HG03469 (cell line): Measurements from ENCODE around the gene DCDC2C.

Source experiments
- ATAC-seq: cut with Tn5 transposase; IDR thresholded peaks from one replicate; pipeline ENCODE4 v1.9.1; 2021; ENCODE audit warnings: mild to moderate bottlenecking, moderate library complexity, moderate number of reproducible peaks; ENCODE audit not compliant: unreplicated experiment

DCDC2C gene

DNA sequence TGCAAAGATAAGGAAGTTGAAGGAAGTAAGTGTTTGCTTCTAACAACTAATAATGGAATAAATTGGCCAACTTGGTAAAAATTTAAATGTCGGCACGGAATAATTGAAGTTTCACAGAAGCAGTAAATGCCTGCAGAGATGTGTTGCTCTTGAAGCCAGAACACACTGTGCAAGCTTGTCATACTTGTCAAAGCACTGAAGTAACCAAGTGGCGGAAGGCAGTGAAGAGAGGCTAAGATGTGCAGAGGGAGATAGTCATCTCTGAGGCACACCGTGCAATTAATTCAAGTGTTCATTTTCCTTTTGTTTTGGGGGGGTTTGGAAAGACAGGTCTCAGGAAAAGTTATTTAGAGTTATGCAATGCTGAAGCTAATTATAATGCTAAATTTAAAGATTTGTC is 5.2 kb downstream of the DCDC2C start:
- ATAC-seq, result no peak

DNA sequence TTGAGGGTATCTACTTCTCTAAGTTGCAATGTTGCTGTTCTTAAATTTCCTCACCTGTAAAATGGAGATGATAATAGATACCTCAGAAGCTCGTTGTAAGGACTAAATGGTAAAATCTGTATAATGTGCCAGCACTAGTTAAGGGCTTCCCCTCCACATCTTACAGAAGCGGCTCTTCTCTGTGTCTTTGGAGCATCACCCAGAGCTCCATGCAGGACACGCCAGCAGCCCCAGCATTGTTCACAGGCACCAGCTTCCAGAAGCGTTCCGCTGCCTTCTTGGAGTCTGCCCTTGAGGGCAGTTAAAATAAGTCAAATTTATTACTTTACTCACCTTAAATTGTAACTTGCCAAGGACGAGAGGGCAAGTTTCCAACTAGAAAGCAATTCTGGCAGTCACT is 5.8 kb downstream of the DCDC2C start:
- ATAC-seq, result no peak

DNA sequence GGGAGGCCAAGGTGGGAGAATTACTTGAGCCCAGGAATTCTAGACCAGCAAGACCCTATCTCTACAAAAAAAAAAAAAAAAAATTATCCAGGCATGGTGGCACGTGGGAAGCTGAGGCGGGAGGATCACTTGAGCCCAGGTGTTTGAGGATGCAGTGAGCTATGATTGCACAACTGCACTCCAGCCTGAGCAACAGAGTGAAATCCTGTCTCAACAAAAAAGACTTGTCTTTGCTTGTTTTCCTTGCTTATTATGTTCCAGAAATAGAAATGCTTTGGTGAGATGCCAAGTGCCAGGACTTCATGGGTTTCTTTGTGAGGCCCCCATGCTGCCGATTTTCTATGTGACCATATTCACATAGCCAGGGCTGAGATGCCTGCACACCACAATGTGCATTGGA is 9.0 kb downstream of the DCDC2C start:
- no peak for ATAC-seq

DNA sequence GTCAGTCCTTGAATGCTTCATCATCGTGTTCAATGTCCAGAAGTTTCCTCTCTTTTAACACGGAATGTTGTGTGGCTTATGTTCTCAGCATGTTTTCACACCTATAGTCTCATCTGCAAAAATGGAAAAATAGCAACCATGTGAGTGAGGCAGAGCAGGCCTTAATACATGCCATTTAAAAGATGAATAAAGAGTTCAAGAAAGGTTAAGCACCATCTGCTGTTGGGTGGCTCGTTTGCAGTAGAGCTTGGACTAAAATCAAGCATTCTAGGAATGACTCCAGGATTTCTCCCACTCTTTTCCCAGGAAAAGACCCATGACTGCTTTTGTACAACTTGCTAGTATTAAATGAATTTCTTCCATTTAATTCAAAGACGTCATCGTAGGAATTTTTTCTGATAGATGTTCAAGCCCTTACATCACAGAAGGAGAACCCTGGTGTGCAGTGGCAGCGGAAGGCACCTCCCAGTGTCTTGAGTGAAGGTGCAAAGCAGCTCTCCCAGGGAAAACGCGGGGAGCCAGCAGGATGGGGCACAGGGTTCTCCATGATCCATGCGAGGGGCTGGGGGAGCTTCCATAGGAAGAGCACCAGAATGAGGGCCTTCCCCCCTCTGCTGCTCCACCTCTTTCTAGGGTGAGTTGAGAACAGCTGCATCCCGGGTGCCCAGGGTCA is 9.6 kb downstream of the DCDC2C start:
- no peak for ATAC-seq

DNA sequence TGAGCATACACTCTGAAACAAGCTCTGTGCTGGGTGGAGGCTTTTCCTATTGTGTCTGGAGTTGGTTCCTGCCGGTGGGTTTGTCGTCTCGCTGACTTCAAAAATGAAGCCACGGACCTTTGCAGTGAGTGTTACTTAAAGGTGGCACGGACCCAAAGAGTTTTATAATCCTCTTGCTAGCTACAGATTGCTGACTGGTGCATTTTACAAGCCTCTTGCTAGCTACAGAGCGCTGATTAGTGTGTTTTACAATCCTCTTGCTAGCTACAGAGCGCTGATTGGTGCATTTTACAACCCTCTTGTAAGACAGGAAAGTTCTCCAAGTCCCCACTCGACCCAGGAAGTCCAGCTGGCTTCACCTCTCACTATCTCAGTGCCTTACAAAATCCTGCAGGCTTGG is 15.3 kb downstream of the DCDC2C start:
- ATAC-seq, result no peak

DNA sequence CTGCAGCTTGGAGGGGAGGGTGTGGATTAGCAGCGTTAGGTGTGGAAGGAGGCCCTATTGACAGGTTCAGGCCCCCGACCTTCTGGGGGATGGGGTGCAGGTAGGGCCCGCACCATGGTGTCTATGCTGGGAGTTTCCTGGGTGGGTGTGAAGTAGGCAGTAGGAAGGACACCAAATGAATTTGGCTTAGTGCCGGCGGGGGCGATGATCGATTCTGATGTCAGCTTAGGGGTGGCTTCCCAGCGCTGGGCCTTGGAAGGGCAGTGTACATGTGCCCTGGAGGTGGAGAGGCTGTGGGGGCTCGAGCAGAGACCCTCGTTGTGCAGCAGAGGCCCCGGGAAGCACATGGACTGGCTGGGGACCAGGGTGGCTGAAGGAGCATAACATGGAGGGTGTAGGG is 21.6 kb downstream of the DCDC2C start:
- ATAC-seq, result no peak

DNA sequence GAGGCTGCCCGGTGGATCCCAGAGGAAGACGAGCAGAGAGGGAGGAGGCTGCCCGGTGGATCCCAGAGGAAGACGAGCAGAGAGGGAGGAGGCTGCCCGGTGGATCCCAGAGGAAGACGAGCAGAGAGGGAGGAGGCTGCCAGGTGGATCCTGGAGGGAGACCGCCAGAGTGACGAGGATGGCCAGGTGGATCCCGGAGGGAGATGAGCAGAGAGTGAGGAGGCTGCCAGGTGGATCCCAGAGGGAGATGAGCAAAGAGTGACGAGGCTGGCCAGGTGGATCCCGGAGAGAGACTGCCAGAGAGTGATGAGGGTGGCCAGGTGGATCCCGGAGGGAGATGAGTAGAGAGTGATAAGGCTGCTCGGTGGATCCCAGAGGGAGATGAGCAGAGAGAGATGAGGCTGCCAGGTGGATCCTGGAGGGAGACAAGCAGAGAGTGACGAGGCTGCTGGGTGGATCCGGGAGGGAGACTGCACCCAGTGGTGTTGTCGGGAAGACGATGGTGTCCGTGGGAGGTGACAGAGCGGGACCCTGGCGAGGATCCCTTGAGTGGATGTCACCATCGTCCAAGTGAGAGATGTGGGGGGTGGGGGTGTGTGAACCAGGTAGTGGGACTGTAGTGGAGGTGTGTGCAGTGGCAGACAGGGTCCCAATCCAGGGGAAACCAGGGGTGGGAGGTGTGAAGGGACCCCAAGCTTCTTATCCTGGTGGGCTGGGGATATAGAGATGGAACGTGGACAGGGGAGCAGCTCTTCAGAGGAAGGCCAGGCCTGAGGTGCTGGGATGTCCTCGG is 22.3 kb downstream of the DCDC2C start:
- no peak for ATAC-seq

DNA sequence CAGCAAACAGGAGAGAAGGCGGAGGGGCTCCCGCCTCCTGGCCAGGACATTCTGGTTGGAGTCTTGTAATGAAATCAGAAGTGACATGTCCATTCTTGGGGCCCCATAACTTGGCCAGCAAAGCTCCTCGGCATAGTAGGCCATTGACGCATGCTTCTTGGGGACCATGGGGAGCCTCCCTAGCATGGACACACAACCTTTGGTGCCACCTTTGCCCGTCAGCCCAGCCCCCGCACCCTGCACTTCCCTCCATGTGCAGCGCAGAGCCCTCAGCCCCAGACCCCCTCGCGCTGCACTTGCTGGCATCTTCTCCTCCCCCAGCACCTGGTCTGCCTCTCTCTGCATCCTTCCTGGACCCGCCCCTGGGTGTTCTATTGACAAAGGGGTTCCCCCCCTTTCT is 23.1 kb downstream of the DCDC2C start:
- ATAC-seq, result no peak

DNA sequence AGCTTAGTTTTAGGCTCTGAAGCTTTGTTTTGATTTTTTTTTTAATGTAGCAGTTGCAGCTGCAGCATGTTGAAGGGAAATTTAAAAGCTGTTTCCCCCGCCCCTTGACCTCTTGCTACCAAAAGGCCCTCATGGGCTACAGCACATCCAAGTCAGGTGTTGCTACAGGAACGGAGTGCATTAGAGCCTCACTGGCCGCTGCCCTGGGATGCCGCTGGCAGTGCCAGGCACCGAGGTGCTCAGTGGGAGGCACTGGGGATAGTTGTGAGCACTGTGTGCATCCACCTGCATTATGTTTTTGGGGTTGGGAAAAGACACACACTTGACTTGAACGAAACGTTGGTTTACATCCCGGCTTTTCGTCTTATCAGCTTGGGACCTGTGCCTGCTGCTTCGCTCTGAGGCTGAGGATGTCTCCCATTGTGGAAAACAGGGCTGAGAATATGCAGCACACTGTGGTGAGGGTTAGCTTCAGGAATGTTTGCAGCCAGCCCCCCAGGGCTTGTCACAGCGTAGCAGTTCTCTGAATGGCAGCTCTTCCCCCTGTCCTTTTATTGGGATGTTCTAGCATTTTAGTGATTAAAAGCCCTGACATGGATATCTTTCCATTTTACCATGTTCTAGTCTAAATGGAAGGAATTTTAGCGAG is 24.1 kb downstream of the DCDC2C start:
- ATAC-seq, result no peak

DNA sequence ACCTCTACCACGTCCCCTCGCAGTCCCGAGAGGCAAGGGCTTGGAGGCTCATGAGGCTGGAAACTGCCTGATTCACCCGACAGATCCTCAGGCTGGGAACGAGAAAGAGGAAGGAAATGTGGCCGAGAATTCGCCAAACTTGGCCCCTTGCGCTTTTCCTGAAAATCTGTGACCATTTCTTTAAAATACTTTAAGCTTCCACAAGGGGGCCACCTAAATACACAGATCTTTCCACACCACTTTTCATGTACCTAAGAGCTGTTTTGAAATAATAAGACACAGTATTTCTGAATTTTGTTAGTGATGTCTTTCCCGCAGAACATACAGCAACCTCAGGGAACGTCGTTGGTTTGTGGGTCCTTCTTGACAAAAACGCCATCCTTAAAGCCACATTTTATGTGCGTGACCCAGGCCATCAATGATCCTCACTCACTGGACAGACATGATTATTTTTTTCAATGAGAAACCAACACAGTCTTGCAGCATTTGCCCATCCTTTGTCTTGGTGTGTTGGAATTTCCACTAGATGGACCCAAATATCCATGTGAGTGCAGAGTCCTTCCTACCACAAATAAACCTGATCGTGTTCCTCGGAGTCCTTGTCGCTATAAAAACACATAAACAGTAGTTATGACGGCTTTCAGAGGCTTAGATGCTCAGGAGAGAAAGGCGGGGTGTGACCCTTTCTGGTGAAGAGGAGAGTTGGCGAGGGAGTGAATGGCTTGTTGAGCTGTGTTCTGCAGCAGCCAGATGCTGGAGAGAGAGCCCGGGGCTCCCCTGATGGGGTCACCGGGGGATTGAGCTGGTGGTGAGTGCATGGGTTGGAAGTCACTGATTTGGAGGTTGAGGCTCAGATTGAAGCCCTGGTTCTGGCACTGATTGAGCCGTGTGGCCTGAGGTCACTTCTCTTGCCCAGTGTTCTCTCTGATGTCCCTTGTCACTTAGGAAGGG is 25.0 kb downstream of the DCDC2C start:
- no peak for ATAC-seq

DNA sequence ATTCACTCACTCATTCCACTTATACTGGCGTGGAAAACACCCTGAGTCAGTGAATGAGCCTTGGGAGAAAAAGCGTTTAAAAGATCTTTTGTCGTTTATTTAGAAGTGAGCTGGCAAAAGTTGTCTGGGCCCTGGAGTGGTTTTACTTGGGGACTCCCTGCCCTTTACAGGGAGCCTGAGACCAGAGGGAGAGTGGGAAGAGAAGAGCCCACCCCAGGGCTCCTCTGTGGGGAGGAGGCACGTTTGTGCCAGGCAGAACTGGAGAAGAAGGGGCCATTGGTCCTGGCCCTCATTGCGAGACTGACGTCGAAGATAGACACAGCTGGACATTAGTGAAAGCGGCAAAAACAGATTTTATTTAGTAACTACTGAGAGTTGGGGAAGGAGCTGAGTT is 25.7 kb downstream of the DCDC2C start:
- no peak for ATAC-seq

DNA sequence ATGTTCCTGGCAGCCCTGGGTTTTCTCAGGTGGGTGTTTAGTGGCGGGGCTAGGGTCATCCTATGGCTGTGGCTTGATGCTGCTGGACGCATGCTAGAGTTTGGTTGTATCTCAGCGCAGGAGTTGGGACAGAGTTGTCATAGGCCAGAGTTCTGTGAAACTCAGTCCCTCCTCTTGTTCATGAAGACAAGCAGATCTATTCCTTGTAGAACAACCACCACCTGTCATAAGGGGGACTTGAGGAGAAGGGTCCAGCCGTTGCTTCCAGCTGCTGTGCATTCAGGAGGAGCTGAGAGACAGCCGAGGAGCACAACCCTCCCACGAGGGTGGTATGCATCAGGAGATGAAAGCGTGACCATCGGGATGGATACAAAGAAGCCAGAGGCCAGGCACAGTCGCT is 26.4 kb downstream of the DCDC2C start:
- ATAC-seq, result no peak

DNA sequence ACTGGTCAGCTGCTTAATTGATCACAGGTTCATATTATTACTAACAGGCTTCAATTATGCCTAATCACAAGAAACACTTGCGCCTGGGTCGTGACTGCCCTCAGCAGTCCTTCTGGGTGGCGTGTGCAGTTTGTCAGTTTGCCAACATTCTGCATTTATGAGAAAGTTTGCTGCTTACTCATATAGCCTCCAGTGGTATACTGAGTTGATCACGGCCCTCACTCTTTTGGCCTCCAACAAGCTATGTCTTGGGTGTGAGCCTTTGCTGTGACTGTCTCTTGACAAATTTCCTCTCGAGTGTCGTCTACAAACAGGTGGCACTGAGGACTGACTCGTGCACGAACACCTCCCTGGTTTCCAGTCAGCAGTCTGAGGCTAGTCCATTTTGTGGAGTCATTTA is 27.3 kb downstream of the DCDC2C start:
- ATAC-seq, result no peak

DNA sequence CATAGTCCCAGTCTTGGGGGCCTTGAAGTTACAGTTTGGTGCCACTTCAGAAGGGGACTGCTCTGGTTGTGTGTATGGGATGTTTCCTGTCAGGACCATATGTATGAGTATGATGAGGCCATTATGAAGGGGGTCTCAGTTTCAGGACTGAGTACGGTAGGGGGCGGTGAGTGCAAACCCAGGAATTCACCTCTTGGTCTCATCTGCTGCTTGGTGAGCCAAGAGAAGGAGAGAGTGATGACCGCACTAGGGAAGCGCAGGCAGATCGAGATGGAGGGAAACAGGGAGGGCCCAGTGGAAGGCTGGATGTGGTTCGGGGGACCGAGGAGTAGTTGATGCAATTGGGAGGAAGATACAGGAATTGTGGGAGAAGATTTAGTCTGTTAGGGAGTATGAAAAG is 28.5 kb downstream of the DCDC2C start:
- ATAC-seq, result no peak

DNA sequence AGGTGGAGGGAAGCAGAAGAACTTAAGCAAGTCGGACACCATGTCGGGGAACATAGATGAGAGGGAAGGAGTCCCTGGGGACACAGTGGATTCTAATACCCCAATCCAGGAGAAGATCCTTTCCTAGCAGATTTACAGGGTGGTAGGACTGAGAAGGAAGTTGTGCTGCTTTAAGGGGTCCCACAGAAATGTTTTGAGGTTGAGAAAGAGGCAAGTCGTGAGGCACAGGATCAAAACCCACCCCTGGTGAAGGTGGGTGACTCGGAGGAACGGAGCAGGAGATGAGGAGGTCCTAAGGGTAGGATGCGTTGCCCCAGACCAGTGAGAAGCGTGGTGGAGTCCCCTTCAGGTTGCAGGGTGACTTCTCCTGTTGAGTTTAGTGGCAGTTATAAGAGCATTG is 32.7 kb downstream of the DCDC2C start:
- ATAC-seq, result no peak

DNA sequence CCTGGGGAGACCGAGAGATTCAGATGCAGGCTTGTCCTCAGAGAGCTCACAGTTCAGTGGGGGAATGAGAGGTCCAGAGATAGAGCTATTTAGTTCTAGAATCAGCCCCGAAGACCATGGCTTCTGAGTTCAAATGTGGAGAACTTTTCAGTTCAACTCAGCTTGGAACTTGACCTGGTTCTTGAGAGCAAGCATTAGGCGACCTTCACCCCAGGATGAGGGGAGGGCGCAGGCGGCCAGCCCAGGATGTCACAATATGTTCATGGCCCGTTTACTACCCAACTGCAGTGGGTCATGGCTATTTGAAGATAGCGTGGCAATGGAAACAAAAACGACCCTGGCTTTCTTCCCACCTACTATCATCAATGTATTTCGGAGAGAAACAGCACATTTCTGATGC is 33.8 kb downstream of the DCDC2C start:
- ATAC-seq, result no peak

DNA sequence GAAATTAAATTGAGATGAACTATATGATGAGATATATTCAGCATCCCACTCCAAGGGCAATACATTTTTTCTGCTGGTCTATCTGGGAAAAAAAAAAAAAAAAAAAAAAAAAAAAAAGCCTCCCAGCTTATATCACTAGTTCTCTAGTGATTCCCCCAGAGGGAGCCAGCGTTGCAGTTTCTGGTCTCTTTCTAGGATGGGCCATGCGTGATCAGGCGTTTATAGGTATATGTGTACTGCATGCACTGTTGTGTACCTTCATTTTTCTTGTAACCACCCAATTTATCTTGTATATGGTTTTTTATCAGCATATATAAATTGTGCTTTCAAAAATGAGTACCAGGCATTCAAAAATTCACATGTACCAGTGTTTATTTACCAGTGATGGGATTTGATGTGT is 35.1 kb downstream of the DCDC2C start:
- peak; percentile 58 for ATAC-seq

DNA sequence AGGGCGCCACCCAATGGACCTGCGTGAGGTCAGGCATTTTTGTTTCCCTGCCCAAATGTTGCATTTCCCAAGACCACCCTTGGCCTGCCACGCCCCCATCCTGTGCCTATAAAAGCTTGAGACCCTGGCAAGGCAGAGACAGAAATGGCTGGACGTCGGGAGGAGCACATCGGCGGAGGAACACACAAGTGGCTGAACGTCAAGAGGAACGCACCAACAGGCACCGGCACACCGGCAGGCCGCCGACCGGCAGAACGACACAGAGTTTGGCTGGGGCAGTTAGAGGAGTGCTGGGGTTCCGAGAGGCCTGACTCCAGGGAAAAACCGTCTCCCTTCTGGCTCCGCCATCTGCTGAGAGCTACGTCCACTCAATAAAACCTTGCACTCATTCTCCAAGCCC is 35.9 kb downstream of the DCDC2C start:
- ATAC-seq, result no peak

DNA sequence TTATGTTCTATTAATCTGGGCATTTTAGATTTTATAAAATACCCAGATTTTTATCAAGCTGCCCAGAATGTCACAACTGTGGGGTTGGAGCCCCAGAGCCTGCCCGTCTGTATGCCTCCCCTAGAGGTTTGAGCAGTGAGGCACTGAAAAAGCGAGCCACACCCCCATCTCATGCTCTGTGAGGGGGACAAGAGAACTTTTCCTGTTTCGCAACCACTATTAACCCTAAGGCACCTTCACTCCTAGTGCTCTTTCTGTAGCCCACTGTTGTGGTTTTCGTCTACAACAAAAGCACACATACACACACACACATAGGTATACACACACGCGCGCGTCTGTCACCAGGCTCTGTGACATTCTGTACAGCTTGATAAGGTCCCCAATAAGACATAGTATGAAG is 38.0 kb downstream of the DCDC2C start:
- ATAC-seq, result no peak

DNA sequence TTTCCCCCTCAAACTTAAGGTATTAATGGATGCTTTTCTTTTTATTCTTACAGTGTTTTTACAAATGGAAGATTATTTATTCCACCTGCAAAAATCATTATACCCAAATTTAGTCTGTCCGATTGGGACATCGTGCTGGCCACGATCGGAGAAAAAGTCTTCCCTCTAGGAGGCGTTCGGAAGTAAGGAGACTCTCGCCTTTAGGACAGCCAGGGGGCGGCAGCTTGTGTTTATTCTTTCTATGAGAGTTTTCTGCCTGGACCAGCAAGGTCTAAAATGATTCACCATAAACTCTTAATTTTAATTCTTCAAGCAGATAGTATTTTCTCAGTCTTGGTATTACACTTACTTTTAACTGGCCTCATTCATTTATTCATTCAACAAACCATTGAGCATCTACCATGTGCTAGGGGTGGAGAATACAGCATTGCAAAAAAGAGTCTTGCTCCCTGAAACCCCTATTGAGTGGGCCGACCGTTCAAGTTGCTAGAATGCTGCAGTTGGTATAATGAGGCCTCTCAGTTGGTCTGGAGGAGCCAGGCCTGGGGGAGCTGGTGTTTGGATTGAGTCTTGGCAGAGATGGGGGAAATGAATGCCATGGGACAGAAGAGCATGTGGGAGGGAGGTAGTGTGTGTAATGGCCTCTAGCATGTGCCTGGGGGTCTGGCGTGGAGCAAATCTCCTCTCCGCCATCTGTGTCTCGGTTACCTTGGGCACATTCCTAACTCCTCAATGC is 38.7 kb downstream of the DCDC2C start:
- no peak for ATAC-seq
